Activated naive CD4-positive, alpha-beta T cell treated with anti-CD3 and anti-CD28 coated beads for 36 hours (primary cell): ENCODE data around the gene NEMP1. TPM values are rescaled to one million over a fixed set of nuclear protein-coding genes. Genes with fewer than 3 reads are reported as not detected.
A peak's percentile ranks its signal among the peaks of the same experiment; 100 is the strongest.

Source experiments
- CTCF ChIA-PET: fragments of 350-600 bp; sonication (Branson Sonifier 250); formaldehyde crosslinking; loops from one replicate; lab custom pipeline; 2021; ENCODE audit warnings: antibody characterized with exemption; lab: Charles Lee
- DNase-seq: peaks from one replicate; pipeline ENCODE4 v3.0.0-alpha.2; 2020
- H3K27ac Mint-ChIP-seq: one replicate; pipeline ENCODE4 v1.8.0; 2021; ENCODE audit warnings: mild to moderate bottlenecking, mixed read lengths
- H3K27me3 Mint-ChIP-seq: one replicate; pipeline ENCODE4 v1.8.0; 2021; ENCODE audit warnings: low read depth, mixed read lengths
- H3K36me3 Mint-ChIP-seq: one replicate; pipeline ENCODE4 v1.8.0; 2021; ENCODE audit warnings: low read depth, mixed read lengths
- H3K4me1 Mint-ChIP-seq: one replicate; pipeline ENCODE4 v1.8.0; 2021; ENCODE audit warnings: low read depth, mixed read lengths
- H3K4me3 Mint-ChIP-seq: one replicate; pipeline ENCODE4 v1.8.0; 2021; ENCODE audit warnings: mild to moderate bottlenecking, moderate library complexity, mixed read lengths
- H3K9me3 Mint-ChIP-seq: one replicate; pipeline ENCODE4 v1.8.0; 2021; ENCODE audit warnings: mixed read lengths
- intact Hi-C: fragments of 100-400 bp; cut with micrococcal nuclease; formaldehyde crosslinking; loops from one replicate; pipeline ENCODE4 v1.15.1; 2023
- total RNA-seq, 2 experiments: library from RNA; stranded (reverse); gene quantifications; one replicate each; pipeline ENCODE4 v1.2.3, GENCODE V29; 2021

Gene NEMP1
- total RNA-seq, 2 experiments from 2014 or later: 71.3 to 72.2 TPM

GRCh38 chr12:57046947-57047890 lies 31.4 kb downstream of the NEMP1 start:
- Mint-ChIP-seq H3K36me3 (no peaks in the 10 kb centered on the region), H3K4me1 (peaks cover 36% of the 10 kb centered on the region), H3K4me3 (no peak overlapping the region), H3K27me3 (no peaks in the 10 kb centered on the region), H3K9me3 (no peaks in the 10 kb centered on the region), H3K27ac (peak overlapping the region; percentile 25)
- CTCF ChIA-PET: interaction anchor here (0.7 to 1.7 kb wide), 7 partner anchors 13 to 65 kb away, joined by 3 to 9 read pairs (median 5); partner anchors contain the start of gene STAT6
- DNase-seq: peak; percentile 83
- intact Hi-C loops: loop anchor here (2.0 kb wide), 1 partner anchor 20 kb away; no protein-coding TSS in a partner anchor

GRCh38 chr12:57046086-57046791 lies 32.4 kb downstream of the NEMP1 start:
- CTCF ChIA-PET: interaction anchor here (0.7 to 1.1 kb wide), 3 partner anchors 23 to 44 kb away, joined by 3 to 5 read pairs (median 3); no protein-coding TSS in a partner anchor
- H3K27me3 Mint-ChIP-seq: no peaks in the 10 kb centered on the region
- no peaks in the 10 kb centered on the region for H3K9me3 Mint-ChIP-seq
- peaks cover 36% of the 10 kb centered on the region for H3K4me1 Mint-ChIP-seq
- no peak overlapping the region for H3K27ac Mint-ChIP-seq
- intact Hi-C loops: loop anchor here (2.0 kb wide), 1 partner anchor 19 kb away; no protein-coding TSS in a partner anchor
- no peak overlapping the region for H3K4me3 Mint-ChIP-seq
- no peaks in the 10 kb centered on the region for H3K36me3 Mint-ChIP-seq
- DNase-seq: no peak

- intact Hi-C loops: no loop called here
- peaks cover 33% of the 10 kb centered on the region for H3K4me1 Mint-ChIP-seq
- no peak for DNase-seq
- H3K9me3 Mint-ChIP-seq: no peaks in the 10 kb centered on the region
- no peak overlapping the region for H3K27ac Mint-ChIP-seq
- no peaks in the 10 kb centered on the region for H3K36me3 Mint-ChIP-seq
- CTCF ChIA-PET: no interaction called here
- no peaks in the 10 kb centered on the region for H3K27me3 Mint-ChIP-seq
- no peak overlapping the region for H3K4me3 Mint-ChIP-seq
These were observed 33.7 kb downstream of the NEMP1 start for GRCh38 chr12:57044889-57045288.

- Mint-ChIP-seq H3K4me3 (no peak overlapping the region), H3K4me1 (peaks cover 34% of the 10 kb centered on the region), H3K9me3 (no peaks in the 10 kb centered on the region), H3K36me3 (no peaks in the 10 kb centered on the region), H3K27me3 (no peaks in the 10 kb centered on the region), H3K27ac (no peak overlapping the region)
- DNase-seq: no peak
- intact Hi-C loops: no loop called here
- CTCF ChIA-PET: interaction anchor here (2.2 kb wide), 1 partner anchor 16 kb away, joined by 4 read pairs; no protein-coding TSS in a partner anchor
These were observed 34.1 kb downstream of the NEMP1 start for GRCh38 chr12:57044468-57044867.

GRCh38 chr12:57042695-57043094 lies 35.9 kb downstream of the NEMP1 start:
- intact Hi-C loops: no loop called here
- no peaks in the 10 kb centered on the region for H3K9me3 Mint-ChIP-seq
- CTCF ChIA-PET: interaction anchor here (0.7 to 2.2 kb wide), 4 partner anchors 10 to 69 kb away, joined by 3 to 4 read pairs (median 4); no protein-coding TSS in a partner anchor
- no peaks in the 10 kb centered on the region for H3K36me3 Mint-ChIP-seq
- no peak overlapping the region for H3K4me3 Mint-ChIP-seq
- DNase-seq: no peak
- H3K4me1 Mint-ChIP-seq: peaks cover 29% of the 10 kb centered on the region
- H3K27ac Mint-ChIP-seq: no peak overlapping the region
- H3K27me3 Mint-ChIP-seq: no peaks in the 10 kb centered on the region

- no peak overlapping the region for H3K27ac Mint-ChIP-seq
- H3K36me3 Mint-ChIP-seq: no peaks in the 10 kb centered on the region
- DNase-seq: no peak
- peaks cover 12% of the 10 kb centered on the region for H3K4me1 Mint-ChIP-seq
- intact Hi-C loops: no loop called here
- H3K4me3 Mint-ChIP-seq: no peak overlapping the region
- CTCF ChIA-PET: interaction anchor here (0.6 to 1.9 kb wide), 10 partner anchors 10 to 201 kb away, joined by 3 to 7 read pairs (median 4); partner anchors contain the start of genes MYO1A and STAT6
- H3K9me3 Mint-ChIP-seq: no peaks in the 10 kb centered on the region
- no peaks in the 10 kb centered on the region for H3K27me3 Mint-ChIP-seq
These were observed 37.8 kb downstream of the NEMP1 start for GRCh38 chr12:57040750-57041149.

- CTCF ChIA-PET: interaction anchor here (0.9 to 1.9 kb wide), 7 partner anchors 11 to 143 kb away, joined by 3 to 7 read pairs (median 4); partner anchors contain the start of genes MYO1A and STAT6
- intact Hi-C loops: no loop called here
- H3K27ac Mint-ChIP-seq: no peak overlapping the region
- H3K4me1 Mint-ChIP-seq: peaks cover 10% of the 10 kb centered on the region
- no peak for DNase-seq
- no peaks in the 10 kb centered on the region for H3K36me3 Mint-ChIP-seq
- no peaks in the 10 kb centered on the region for H3K9me3 Mint-ChIP-seq
- H3K4me3 Mint-ChIP-seq: no peak overlapping the region
- no peaks in the 10 kb centered on the region for H3K27me3 Mint-ChIP-seq
These were observed 38.4 kb downstream of the NEMP1 start for GRCh38 chr12:57040211-57040610.

- Mint-ChIP-seq H3K4me3 (no peak overlapping the region), H3K36me3 (no peaks in the 10 kb centered on the region), H3K9me3 (no peaks in the 10 kb centered on the region), H3K4me1 (peaks cover 6% of the 10 kb centered on the region), H3K27ac (no peak overlapping the region), H3K27me3 (no peaks in the 10 kb centered on the region)
- CTCF ChIA-PET: interaction anchor here (0.6 to 1.5 kb wide), 3 partner anchors 12 to 201 kb away, joined by 3 to 6 read pairs (median 3); partner anchors contain the start of gene MYO1A
- intact Hi-C loops: no loop called here
- no peak for DNase-seq
These were observed 39.4 kb downstream of the NEMP1 start for GRCh38 chr12:57039016-57039798.

- H3K27me3 Mint-ChIP-seq: no peaks in the 10 kb centered on the region
- H3K9me3 Mint-ChIP-seq: no peaks in the 10 kb centered on the region
- CTCF ChIA-PET: interaction anchor here (0.9 to 9.2 kb wide), 4 partner anchors 17 to 36 kb away, joined by 3 to 88 read pairs (median 4); no protein-coding TSS in a partner anchor
- H3K4me3 Mint-ChIP-seq: no peak overlapping the region
- intact Hi-C loops: no loop called here
- no peak for DNase-seq
- H3K27ac Mint-ChIP-seq: no peak overlapping the region
- peaks cover 6% of the 10 kb centered on the region for H3K4me1 Mint-ChIP-seq
- H3K36me3 Mint-ChIP-seq: no peaks in the 10 kb centered on the region
These were observed 41.3 kb downstream of the NEMP1 start for GRCh38 chr12:57037264-57037663.

GRCh38 chr12:57033431-57033830 lies 45.2 kb downstream of the NEMP1 start:
- CTCF ChIA-PET: interaction anchor here (0.6 to 9.2 kb wide), 4 partner anchors 10 to 270 kb away, joined by 3 to 88 read pairs (median 3); no protein-coding TSS in a partner anchor

GRCh38 chr12:57031789-57032188 lies 46.8 kb downstream of the NEMP1 start:
- no peaks in the 10 kb centered on the region for H3K9me3 Mint-ChIP-seq
- no peak overlapping the region for H3K4me3 Mint-ChIP-seq
- no peaks in the 10 kb centered on the region for H3K27me3 Mint-ChIP-seq
- peak overlapping the region; percentile 42 for H3K27ac Mint-ChIP-seq
- CTCF ChIA-PET: interaction anchor here (0.9 to 9.2 kb wide), 8 partner anchors 11 to 80 kb away, joined by 3 to 88 read pairs (median 6); partner anchors contain the start of gene STAT6
- DNase-seq: no peak
- H3K36me3 Mint-ChIP-seq: no peaks in the 10 kb centered on the region
- intact Hi-C loops: loop anchor here (1.0 kb wide), 2 partner anchors 31 to 81 kb away; no protein-coding TSS in a partner anchor
- H3K4me1 Mint-ChIP-seq: peaks cover 50% of the 10 kb centered on the region

More at GRCh38 chr12:57033431-57033830, 45.2 kb downstream of the NEMP1 start:
- Mint-ChIP-seq H3K9me3 (no peaks in the 10 kb centered on the region), H3K4me3 (no peak overlapping the region), H3K27me3 (no peaks in the 10 kb centered on the region), H3K4me1 (peaks cover 33% of the 10 kb centered on the region), H3K36me3 (no peaks in the 10 kb centered on the region), H3K27ac (no peak overlapping the region)
- intact Hi-C loops: no loop called here
- DNase-seq: no peak
